Endothelial cell of umbilical vein (primary cell): ENCODE results near the gene PTPRT. TPM values are rescaled to one million over a fixed set of nuclear protein-coding genes. Genes with fewer than 3 reads are reported as not detected.

Experiments
- BruUV-seq: library from RNA; stranded (reverse); fragments of 400-500 nt; replicated peaks from 2 replicates; lab custom pipeline; 2021; lab: Mats Ljungman, UMichigan
- CTCF ChIA-PET: fragments of 300-600, 350-600 bp; sonication (Branson Sonifier 250); formaldehyde crosslinking; loops from one replicate; lab custom pipeline; 2021; ENCODE audit warnings: antibody characterized with exemption, inconsistent platforms; lab: Charles Lee
- POLR2A ChIA-PET: fragments of 300-600, 350-600 bp; sonication (Branson Sonifier 250); formaldehyde crosslinking; loops from one replicate; lab custom pipeline; 2021; ENCODE audit warnings: antibody characterized with exemption, inconsistent platforms; lab: Charles Lee
- DNase-seq: peaks from one replicate; pipeline ENCODE4 v3.0.0-alpha.2; 2011; ENCODE audit warnings: low read depth, low spot score
- FAIRE-seq: peaks from 2 replicates; lab custom pipeline; 2011; peaks lifted over from hg19 to GRCh38; lab: Jason Lieb, UNC
- H2AFZ ChIP-seq: 2 replicates; pipeline ENCODE4 v1.6.0; 2012; ENCODE audit warnings: low read depth, low read length, control low read depth, inconsistent platforms
- H3K27ac ChIP-seq: 2 replicates; pipeline ENCODE4 v1.5.1; 2011; ENCODE audit warnings: low read depth, mild to moderate bottlenecking, control low read depth, low read length, moderate library complexity; ENCODE audit not compliant: insufficient read depth
- H3K27me3 ChIP-seq, 2 experiments: 2 replicates each; pipeline versions ENCODE4 v1.6.0 to v1.6.1; 2011; ENCODE audit warnings: low read length in 2 of 2, mixed read lengths in 1 of 2; ENCODE audit not compliant: control insufficient read depth in 2 of 2, insufficient read depth in 2 of 2
- H3K36me3 ChIP-seq, 2 experiments: 2 replicates in 1 of 2; 3 replicates in 1 of 2; pipeline ENCODE4 v1.5.1; 2011; ENCODE audit warnings: low read length in 2 of 2, mild to moderate bottlenecking in 1 of 2, moderate library complexity in 1 of 2; ENCODE audit not compliant: control insufficient read depth in 2 of 2, insufficient read depth in 2 of 2; ENCODE audit errors: extremely low read depth in 1 of 2
- H3K4me1 ChIP-seq: 3 replicates; pipeline ENCODE4 v1.5.1; 2011; ENCODE audit warnings: mild to moderate bottlenecking, low read length; ENCODE audit not compliant: control insufficient read depth, insufficient read depth; ENCODE audit errors: extremely low read depth
- H3K4me2 ChIP-seq: 2 replicates; pipeline ENCODE4 v1.6.1; 2011; ENCODE audit warnings: low read length, control low read depth, mixed read lengths; ENCODE audit not compliant: insufficient read depth
- H3K4me3 ChIP-seq, 3 experiments: fragments of 200-600 bp in 1 of 3; sonication (generic), shearing (Covaris generic) in 1 of 3; replicated peaks in 1 of 3; 2 replicates each; pipeline ENCODE4 v1.5.1; 2011 to 2016; ENCODE audit warnings: control low read depth in 3 of 3, low read length in 3 of 3, mild to moderate bottlenecking in 2 of 3, inconsistent platforms in 1 of 3, low read depth in 1 of 3, moderate library complexity in 1 of 3; ENCODE audit not compliant: insufficient read depth in 1 of 3
- H3K79me2 ChIP-seq: 2 replicates; pipeline ENCODE4 v1.6.0; 2012; ENCODE audit warnings: low read length, inconsistent platforms; ENCODE audit not compliant: control insufficient read depth, insufficient read depth
- H3K9ac ChIP-seq: replicated peaks from 2 replicates; pipeline ENCODE3; 2011; ENCODE audit warnings: low read length, control low read depth; ENCODE audit not compliant: insufficient read depth; ENCODE audit errors: extremely low read depth
- H3K9me1 ChIP-seq: replicated peaks from 3 replicates; pipeline ENCODE4 v1.6.0; 2011; ENCODE audit warnings: mild to moderate bottlenecking, low read length; ENCODE audit not compliant: control insufficient read depth, insufficient read depth; ENCODE audit errors: extremely low read depth
- H3K9me3 ChIP-seq: replicated peaks from 2 replicates; pipeline ENCODE4 v1.5.1; 2012; ENCODE audit warnings: low read length, inconsistent platforms; ENCODE audit not compliant: control insufficient read depth, insufficient read depth
- H4K20me1 ChIP-seq: replicated peaks from 2 replicates; pipeline ENCODE3; 2011; ENCODE audit warnings: mild to moderate bottlenecking, low read length; ENCODE audit not compliant: control insufficient read depth, insufficient read depth; ENCODE audit errors: extremely low read depth
- EZH2 ChIP-seq: IDR thresholded peaks from 2 replicates; pipeline ENCODE4 v1.6.1; 2012; ENCODE audit warnings: borderline replicate concordance, low read depth, mild to moderate bottlenecking, moderate library complexity, low read length, inconsistent platforms; ENCODE audit not compliant: severe bottlenecking
- FOS ChIP-seq: IDR thresholded peaks from 2 replicates; pipeline ENCODE4 v1.6.1; 2011; ENCODE audit warnings: mild to moderate bottlenecking, low read length, moderate library complexity, borderline replicate concordance; ENCODE audit not compliant: insufficient read depth
- GATA2 ChIP-seq: IDR thresholded peaks from 2 replicates; pipeline ENCODE4 v1.7.0; 2011; ENCODE audit warnings: low read depth, mild to moderate bottlenecking, moderate library complexity, mixed read lengths, low read length; ENCODE audit not compliant: insufficient read length, insufficient read depth
- JUN ChIP-seq: IDR thresholded peaks from 2 replicates; pipeline ENCODE4 v1.6.1; 2011; ENCODE audit warnings: borderline replicate concordance, low read depth; ENCODE audit not compliant: insufficient read length, insufficient read depth
- MYC ChIP-seq: IDR thresholded peaks from one replicate; pipeline ENCODE4 v1.6.1; 2011; ENCODE audit warnings: mild to moderate bottlenecking, low read depth, low read length
- POLR2A ChIP-seq: IDR thresholded peaks from 2 replicates; pipeline ENCODE4 v1.6.1; 2012; ENCODE audit warnings: low read depth, mild to moderate bottlenecking, control low read depth, low read length
- POLR2AphosphoS5 ChIP-seq: IDR thresholded peaks from 2 replicates; pipeline ENCODE4 v1.6.1; 2012; ENCODE audit warnings: low read depth, mild to moderate bottlenecking, control low read depth, low read length, moderate library complexity; ENCODE audit not compliant: insufficient read depth
- dilution Hi-C: fragments of 300-500 bp; cut with MboI; formaldehyde crosslinking; loops from one replicate; pipeline ENCODE4 v1.15.0; 2019; ENCODE audit warnings: low sequenced_read_pairs; ENCODE audit not compliant: extremely low pct_ligation_motif_present
- intact Hi-C: fragments of 100-400 bp; cut with micrococcal nuclease; formaldehyde crosslinking; loops from one replicate; pipeline ENCODE4 v1.10.0; 2022
- polyA plus RNA-seq, 4 experiments: library from polyadenylated mRNA; depleted of rRNA in 3 of 4; stranded (reverse) in 3 of 4; unstranded in 1 of 4; fragments of >200 nt; gene quantifications; 2 replicates each; pipeline versions ENCODE4 v1.2.1 to v1.2.3, GENCODE V29; 2011 to 2012; ENCODE audit warnings: missing spikeins in 1 of 4
- total RNA-seq: library from RNA; stranded (reverse); gene quantifications from 2 replicates; pipeline ENCODE4 v1.2.3, GENCODE V29; 2021
- TF ChIP-seq, protein P1 (sequence below), 2 donors: IDR thresholded peaks; 1 replicate in 1 of 2; 2 replicates in 1 of 2; pipeline ENCODE4 v1.5.1; 2011; ENCODE audit warnings: low read length in 2 of 2, mild to moderate bottlenecking in 2 of 2, moderate library complexity in 2 of 2, control low read depth in 1 of 2, inconsistent platforms in 1 of 2, low read depth in 1 of 2; ENCODE audit not compliant: insufficient read depth in 1 of 2; ENCODE audit errors: extremely low read depth in 1 of 2
- TF ChIP-seq, protein P2 (sequence below): IDR thresholded peaks from 2 replicates; pipeline ENCODE4 v1.6.1; 2011; ENCODE audit not compliant: insufficient read depth, insufficient read length

Gene PTPRT
- total and polyA plus RNA-seq, 2 donors (not counting 3 experiments of a cell fraction or from before 2014, with no cell fraction given): not detected

DNA sequence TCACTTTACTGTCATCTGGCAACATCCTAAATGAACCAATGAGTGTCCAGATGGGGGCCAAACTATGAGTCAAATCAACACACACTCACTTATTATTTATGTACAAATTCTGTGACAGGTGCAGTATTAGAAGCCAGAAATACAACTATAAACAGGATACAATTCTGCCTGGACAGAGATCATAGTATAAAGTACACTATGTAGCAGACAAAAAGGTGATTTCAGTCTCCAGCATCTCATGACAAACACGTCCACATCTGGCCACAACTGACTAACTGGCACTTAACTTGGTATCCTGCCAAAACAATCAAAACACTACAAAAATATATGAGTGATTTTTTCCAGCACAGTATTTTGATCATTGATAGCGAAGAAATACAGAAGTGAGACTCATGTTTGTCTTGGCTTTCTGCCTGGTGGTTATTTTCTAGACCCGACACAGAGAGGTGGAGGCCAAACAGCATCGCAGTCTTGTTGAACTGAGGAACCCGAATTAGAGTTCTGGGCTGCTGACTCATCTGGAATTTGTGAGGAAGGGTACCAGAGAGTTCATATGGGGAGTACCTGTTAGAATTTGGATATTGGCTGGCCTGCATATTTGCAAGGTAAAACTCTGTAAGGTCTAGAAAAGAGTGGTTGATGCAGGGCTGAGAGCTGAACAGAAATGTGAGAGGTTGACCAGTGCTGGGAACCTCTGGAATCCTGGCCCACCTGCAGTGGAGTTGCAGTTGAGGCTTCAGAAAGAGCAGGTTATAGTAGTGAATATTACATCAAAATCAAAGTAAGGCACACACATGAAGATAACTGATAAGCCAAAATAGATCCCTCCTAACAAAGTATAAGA, 475.2 kb downstream of the PTPRT start:
- Histone ChIP-seq H3K9me1 (no peaks in the 10 kb centered on the region), H3K4me3 (no peak overlapping the region), H2AFZ (no peak overlapping the region), H3K9me3 (peaks cover 4% of the 10 kb centered on the region), H3K36me3 (no peaks in the 10 kb centered on the region), H3K9ac (no peak overlapping the region), H3K27ac (no peak overlapping the region), H3K4me1 (no peaks in the 10 kb centered on the region), H3K27me3 (no peaks in the 10 kb centered on the region), H3K4me2 (no peak overlapping the region), H3K79me2 (no peaks in the 10 kb centered on the region), H4K20me1 (no peaks in the 10 kb centered on the region)
- TF ChIP-seq POLR2A (no peak), FOS (no peak), EZH2 (no peak), POLR2AphosphoS5 (no peak), JUN (no peak), GATA2 (no peak), MYC (no peak)
- TF ChIP-seq, protein P1, sequence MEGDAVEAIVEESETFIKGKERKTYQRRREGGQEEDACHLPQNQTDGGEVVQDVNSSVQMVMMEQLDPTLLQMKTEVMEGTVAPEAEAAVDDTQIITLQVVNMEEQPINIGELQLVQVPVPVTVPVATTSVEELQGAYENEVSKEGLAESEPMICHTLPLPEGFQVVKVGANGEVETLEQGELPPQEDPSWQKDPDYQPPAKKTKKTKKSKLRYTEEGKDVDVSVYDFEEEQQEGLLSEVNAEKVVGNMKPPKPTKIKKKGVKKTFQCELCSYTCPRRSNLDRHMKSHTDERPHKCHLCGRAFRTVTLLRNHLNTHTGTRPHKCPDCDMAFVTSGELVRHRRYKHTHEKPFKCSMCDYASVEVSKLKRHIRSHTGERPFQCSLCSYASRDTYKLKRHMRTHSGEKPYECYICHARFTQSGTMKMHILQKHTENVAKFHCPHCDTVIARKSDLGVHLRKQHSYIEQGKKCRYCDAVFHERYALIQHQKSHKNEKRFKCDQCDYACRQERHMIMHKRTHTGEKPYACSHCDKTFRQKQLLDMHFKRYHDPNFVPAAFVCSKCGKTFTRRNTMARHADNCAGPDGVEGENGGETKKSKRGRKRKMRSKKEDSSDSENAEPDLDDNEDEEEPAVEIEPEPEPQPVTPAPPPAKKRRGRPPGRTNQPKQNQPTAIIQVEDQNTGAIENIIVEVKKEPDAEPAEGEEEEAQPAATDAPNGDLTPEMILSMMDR (IDR thresholded peaks at IDR 0.05; ENCODE audit: extremely low read depth in 1 of 2, insufficient read depth in 1 of 2, low read depth in 1 of 2, low read length in 2 of 2): no peak
- TF ChIP-seq, protein P2, sequence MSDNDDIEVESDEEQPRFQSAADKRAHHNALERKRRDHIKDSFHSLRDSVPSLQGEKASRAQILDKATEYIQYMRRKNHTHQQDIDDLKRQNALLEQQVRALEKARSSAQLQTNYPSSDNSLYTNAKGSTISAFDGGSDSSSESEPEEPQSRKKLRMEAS: no peak
- intact Hi-C loops: no loop called here
- ChIA-PET POLR2A (no interaction called here), CTCF (no interaction called here)
- FAIRE-seq (no peak), DNase-seq (no peak)
- no TSS peak for BruUV-seq
- dilution Hi-C loops: no loop called here
